Stimulated activated CD4-positive, alpha-beta T cell treated with anti-CD3 and anti-CD28 coated beads, Interleukin-15, amount 100 ng/mL, for 48 hours (primary cell): ENCODE results near the gene HDAC8.
"Not testable (repeated sequence)": the region's sequence is repeated elsewhere in the genome, so short reads cannot be mapped to it uniquely, and the experiment has no call there.

Source experiments
- DNase-seq, 2 donors: peaks; one replicate each; pipeline ENCODE4 v3.0.0-alpha.2; 2020; ENCODE audit warnings: low read depth in 2 of 2

Gene HDAC8

DNA sequence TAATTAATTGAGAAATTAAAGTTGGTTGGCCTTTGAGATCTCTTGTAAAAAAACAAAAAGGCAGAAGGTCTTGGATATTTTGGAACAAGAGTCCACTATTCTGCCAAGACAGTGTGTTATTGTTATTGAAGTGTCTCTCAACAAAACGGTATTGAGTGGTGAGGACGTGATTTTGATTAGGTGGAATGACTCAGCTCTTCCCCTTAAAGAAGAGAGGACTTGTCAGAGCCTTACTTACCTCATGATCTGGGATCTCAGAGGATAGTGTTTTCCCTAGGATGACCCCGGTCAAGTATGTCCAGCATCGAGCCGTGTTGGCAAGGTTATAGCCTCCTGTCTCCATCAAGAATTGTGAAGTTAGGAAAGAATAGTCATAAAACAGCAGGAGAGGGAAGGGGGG is 110.9 kb downstream of the HDAC8 start:
- no peak for DNase-seq

DNA sequence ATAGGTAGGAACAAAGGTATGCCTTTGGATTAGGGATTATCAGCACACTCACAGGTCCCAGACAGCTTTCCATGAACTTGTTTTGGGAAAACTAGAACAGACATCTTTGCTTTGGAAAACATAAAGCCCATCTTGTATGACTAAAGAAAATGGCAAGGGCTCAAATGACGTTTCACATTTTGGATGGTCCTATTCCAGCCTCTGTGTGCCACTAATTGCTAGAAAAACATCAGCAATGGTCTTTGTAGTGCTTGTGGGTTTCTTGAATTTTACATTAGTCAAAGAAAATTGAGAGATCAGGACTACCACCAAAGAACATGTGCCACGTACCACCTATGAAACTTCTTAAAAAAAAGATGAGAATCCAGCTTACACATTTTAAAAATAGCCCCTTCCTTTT is 111.4 kb downstream of the HDAC8 start:
- DNase-seq = no peak

DNA sequence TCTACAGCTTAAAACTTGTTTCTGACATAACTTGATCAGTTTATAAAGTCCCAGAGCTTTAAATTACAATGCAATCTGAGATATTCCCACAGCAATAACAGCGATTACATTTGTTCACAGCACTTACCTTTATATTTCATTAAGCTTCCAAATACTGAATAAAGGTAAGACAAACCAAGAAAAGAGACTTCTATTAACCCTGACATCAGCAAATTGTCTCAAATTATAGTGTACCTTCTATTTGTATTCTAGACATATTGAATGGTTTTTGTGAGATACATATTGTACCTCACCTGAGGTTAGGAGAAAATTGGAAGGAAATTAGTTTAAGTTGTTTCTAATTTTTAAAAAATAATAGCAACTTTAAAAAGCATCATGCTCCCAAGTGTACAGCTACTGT is 111.9 kb downstream of the HDAC8 start:
- DNase-seq = no peak

DNA sequence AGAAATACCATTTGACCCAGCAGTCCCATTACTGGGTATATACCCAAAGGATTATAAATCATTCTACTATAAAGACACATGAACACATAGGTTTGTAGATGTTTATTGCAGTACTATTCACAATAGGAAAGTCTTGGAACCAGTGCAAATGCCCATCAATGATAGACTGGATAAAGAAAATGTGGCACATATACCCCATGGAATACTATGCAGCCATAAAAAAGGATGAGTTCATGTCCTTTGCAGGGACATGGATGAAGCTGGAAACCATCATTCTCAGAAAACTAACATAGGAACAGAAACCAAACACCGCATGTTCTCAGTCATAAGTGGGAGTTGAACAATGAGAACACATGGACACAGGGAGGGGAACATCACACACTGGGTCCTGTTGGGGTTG is 123.6 kb downstream of the HDAC8 start:
- not testable (repeated sequence) for DNase-seq

DNA sequence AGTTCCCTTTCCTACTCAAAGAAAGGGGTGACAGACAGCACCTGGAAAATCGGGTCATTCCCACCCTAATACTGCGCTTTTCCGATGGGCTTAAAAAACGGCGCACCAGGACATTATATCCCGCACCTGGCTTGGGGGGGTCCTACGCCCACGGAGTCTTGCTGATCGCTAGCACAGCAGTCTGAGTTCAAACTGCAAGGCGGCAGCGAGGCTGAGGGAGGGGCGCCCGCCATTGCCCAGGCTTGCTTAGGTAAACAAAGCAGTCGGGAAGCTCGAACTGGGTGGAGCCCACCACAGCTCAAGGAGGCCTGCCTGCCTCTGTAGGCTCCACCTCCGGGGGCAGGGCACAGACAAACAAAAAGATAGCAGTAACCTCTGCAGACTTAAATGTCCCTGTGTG is 131.9 kb downstream of the HDAC8 start:
- DNase-seq = not testable (repeated sequence)

DNA sequence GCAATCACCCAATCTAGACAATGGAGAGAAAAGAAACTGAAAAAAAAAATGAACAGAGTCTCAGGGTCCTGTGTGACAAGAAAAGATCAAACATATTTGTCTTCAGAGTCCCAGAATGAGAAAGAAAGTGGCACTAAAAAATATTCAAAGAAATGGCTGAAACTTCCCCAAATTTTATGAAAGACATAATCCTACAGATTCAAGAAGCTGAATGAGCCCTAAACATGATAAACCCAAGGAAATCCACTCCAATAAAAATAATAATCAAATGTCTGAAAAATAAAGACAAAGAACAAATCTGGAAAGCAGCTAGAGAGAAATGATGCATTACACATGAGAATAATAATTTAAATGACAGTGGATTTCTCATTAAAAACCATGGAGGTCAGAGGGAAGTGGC is 136.6 kb downstream of the HDAC8 start:
- no peak for DNase-seq

DNA sequence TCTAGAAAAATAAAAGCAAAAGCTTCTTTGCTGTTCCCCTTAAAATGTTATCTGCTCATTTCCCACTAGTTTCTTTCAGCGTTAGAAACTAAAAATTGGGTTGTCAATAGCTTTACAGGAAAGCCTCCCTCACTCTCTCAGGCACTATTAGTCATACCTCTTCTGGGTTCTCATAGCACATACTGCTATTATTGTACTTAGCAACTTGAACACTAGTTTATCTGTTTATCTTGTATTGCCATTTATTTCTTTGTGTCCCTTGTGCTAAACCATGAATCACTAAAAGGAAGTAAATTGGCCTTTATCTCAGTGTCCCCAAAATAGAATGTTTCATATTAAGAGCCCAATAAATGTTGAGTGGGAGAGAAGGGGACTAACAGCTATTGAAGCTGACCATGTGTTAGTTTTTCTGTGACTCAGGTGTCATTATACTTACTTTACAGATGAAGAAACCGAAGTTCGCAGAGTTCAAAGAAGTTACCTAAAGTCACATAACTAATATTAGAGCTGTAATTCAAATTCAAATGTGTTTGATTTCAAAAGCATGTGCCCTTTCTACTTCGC is 142.2 kb downstream of the HDAC8 start:
- no peak for DNase-seq

DNA sequence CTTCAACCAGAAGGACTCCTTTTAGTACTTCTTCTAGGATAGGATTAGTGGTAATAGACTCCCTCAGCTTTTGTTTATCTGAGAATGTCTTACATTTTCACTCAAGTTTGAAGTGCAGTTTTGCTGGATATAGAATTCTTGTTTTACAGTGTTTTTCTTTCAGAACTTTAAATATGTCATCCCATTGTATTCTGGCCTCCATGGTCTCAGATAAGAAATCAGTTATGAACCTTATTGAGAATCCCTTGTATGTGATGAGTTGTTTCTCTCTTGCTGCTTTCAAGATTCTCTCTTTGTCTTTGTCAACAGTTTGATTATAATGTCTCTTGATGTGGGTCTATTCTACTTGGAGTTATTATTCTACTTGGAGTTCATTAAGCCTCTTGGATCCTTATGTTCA is 150.8 kb downstream of the HDAC8 start:
- no peak for DNase-seq

DNA sequence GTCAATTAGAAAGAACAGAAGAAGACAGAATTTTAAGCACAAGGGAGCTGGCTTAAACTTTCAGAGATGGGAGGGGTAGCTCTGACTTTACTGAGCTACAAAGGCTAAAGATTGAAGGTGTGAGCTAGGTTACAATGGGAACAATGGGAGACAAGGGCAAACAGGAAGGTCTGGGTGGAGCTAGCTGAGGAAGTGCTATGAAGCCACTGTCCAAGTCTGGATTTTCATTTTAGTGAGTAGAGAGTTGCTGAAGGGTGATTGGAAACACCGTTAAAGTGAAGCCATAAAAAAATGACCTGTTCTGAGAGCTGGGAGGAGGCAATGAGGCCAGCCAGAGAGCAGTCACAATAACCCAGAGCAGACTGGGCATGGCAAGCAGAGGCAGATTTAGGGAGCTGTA is 162.7 kb downstream of the HDAC8 start:
- no peak for DNase-seq

DNA sequence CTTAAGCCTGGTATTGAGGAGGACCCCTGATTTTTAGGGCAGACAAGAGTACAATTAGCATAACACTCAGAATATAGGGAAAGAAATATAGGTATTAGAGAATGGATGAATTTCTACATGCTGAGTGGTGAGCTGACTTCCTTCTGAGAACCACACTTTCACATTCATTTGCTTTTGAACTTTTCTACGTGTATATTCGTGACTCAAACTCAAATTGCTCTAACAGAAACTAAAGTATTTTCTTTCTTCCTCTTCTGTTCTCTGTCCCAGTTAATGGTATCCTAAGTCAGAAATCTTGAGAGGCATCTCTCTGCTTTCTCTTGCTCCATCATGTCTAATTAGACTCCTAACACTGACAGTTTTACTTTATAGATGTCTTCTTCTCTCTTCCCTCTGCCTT is 163.8 kb downstream of the HDAC8 start:
- no peak for DNase-seq

DNA sequence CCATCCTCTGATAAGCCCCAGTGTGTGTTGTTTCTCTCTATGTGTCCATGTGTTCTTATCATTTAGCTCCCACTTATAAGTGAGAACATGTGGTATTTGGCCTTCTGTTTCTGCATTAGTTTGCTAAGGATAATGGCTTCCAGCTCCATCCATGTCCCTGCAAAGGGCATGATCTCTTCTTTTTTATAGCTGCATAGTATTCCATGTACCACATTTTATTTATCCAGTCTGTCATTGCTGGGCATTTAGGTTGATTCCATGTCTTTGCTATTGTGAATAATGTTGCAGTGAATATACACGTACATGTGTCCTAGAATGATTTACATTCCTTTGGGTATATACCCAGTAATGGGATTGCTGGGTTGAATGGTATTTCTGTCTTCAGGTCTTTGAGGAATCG is 167.5 kb downstream of the HDAC8 start:
- DNase-seq = not testable (repeated sequence)

DNA sequence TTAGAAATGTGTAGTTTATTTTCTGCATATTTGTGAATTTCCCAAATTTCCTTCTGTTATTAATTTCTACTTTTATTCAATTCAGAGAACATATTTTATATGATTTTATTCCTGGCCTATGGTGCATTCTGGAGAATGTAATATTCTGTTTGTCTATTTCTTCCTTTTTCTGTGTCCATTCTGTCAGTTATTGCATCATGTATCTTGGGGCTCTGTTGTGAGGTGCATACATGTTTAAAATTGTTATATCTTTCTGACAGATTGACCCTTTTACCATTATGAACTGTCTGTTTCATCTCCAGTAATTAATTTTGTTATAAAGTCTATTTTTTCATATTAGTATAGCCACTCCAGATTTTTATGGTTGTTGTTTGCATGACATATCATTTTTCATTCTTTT is 170.0 kb downstream of the HDAC8 start:
- no peak for DNase-seq

DNA sequence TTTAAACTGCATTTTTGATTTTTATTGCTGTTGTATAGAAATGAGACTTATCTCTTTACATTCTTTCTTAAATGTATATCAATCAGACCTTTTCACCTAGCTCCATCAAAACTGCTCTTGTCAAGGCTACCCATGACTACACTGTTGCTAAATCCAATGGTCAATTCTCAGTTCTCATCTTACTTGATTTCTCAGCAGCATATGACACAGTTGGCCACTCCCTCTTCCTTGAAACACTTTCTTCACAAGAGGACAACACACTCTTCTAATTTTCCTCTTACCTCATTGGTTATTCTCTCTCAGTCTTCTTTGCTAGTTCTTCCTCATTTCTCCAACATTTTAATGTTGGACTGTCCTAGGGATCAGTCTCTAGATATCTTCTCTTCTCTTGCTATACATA is 172.8 kb downstream of the HDAC8 start:
- no peak for DNase-seq

DNA sequence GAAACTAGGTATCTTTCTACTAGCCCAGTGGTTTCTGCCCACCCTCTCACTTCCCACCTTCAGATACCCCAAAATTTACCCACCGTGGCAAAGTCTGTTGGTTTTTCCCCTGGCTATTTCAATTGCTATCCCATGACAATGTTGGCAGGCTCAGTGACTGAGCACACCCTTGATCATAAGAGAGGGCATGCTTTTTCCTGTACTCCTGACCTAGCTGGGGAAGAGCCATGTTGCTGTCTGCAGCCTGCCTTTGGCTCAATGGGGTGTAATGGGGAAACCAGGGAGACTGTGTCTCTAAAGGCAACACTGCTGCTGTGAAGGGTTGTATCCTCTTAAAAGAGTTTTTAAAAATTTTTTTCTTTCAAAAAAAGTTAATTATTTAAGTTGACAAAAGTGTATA is 176.5 kb downstream of the HDAC8 start:
- no peak for DNase-seq

DNA sequence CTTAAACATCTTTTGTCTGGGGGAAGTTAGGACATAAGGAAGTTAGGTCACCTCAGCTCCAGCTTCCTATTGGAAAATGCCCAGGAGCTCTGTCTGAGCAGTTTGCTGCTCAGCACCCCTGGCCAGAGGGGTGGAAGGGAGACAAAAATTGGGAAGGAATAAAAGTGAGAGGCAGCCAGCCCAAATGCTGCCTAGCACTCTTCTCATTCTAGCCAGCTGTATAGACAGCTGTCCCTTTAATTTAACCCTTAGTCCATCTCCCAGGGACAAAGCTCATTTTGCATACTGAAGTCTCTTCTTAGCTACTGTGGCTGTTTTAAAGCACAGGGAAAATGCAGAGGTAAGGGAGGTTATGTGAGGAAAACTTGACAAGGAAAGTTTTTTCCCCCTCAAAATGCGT is 177.4 kb downstream of the HDAC8 start:
- no peak for DNase-seq

DNA sequence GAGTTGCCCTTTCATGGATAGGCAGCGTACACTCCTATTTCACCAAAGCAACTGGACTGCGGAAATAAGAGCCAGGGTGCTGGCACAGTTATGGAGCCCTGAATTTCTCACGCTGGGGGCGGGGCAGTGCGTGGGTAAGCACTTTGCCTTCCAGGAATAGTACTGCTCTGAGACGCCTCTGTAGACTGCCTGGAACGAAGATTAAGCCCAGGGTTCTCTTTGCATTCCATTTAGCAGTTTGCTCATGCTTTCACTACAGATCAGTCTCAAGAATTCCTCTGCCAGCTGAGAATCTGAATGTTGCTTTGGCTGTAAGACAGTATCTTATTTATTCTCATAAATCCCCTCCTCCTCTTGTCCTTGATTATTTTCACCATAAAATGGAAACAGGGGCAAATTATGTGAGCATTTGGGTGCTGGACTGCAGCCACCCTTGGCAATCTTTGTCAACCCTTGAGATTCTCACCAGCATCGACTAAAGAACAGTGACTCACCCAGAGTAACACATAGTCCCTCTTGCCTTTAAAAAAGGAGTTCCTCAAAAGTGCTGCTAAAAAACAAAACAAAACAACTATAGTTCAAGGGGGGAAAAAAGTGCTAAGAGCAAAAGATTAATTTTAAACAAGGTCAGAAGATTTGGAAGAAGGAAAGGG is 178.0 kb downstream of the HDAC8 start:
- DNase-seq = no peak

DNA sequence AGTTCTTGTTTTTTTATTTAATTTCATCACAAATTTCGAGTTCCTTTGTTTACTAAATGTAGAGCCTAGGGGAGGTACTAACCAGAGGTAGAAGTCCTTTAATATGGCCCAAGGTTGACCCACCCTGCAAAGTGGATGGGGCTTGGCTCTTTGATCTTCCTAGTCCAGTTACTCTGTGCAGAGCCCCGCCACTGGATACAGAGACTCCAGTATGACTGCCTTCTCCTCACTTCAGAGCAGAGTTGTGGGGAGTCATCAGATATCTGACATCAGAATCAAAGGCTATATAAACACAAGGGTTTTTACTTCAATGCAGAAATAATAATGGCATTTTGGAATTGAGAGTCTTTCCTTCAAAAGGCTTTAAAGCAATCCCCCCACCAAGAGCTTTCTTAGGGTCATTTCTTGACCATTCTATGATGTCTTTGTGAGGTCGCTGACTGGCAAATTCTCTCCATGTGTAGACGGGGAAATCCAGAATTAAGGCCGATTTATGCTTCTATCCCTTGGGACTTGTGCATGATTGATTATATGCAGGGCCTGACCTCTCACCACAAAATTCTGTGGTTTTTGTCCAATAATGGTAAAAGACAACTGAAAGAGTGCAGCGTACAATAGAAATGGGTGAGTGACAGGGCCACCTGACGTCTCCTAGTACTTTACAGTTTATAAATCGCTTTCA is 178.7 kb downstream of the HDAC8 start:
- no peak for DNase-seq

DNA sequence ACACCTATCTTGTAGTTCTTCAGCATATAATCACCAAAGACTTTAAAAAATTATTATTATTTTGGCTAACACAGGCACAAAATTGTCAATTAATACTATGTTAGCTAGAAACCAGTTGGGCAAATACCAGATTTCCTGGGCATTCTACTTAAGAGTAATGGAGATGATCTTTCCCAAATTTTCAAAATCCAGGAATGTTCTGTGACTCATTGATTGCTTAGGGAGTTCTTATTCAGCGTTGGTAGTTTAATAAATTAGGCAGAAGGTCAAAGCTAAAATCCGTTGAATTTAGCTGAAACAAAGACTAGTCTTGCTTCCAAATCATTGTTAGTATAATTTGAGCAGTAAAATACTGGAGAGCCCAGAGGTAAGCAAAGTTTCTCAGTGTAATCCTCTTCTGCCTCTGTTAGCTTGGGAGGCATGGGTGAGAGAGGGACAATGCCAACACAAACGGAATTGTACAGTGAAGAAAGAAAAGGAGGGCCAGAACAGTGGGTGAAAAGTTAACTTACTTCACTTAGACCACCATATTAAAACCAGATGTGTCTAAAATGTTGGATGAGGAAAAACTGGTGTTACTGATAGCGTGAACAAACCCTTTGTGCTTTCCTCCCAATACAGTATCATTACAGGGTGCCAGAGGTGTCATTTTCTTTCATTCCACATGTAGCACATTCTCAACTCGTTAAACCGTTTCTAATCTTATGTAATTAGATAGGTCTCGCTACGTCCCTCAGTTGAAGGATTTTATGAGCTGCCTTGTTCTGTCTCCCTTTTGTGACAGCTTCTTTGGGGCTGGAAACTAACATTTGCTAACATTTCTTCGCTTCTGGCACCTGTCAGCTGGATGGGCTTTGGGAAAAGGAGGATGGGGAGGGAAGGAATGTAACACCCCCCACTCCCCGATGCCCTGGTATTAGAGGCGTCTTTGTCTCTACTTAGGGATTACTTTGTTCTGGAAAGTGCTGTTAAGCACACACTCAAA is 179.5 kb downstream of the HDAC8 start:
- no peak for DNase-seq

DNA sequence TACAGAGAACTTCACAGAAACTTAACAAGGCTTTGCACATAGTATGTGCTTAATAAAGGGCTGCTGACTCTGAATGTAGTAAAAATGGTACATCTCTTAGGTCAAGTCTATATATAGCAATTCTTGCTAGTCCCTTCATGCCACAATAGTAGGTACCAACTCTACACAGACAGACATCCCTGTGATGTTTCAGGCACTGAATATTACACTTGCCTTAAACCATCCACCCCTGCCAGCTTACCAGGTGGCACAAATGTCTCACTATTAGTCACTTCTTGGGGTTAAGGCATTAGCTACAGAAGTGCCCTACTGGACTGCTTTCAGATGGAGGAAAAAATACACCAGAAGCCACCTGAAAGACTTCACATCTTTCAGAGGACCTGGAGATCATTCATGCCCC is 180.6 kb downstream of the HDAC8 start:
- no peak for DNase-seq

DNA sequence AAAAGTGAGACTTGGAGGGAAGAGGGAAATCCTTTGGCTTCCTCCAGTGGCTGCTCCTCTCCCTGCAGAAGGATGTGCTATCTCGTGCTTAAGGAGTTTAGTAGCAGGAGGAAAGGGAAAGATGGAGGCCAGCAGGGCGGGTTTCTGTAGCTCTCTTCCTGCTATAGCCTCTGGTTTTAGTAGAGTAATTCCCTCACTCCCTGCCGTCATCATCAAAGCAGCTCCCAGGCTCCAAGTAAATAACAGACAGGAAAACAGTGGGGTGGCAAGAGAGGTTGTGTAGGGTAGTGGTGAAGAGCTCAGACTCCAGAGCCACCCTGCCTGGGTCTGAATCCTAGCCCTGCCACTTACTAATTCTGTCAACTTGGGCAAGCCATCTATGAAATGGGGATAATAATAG is 185.4 kb downstream of the HDAC8 start:
- DNase-seq = no peak

DNA sequence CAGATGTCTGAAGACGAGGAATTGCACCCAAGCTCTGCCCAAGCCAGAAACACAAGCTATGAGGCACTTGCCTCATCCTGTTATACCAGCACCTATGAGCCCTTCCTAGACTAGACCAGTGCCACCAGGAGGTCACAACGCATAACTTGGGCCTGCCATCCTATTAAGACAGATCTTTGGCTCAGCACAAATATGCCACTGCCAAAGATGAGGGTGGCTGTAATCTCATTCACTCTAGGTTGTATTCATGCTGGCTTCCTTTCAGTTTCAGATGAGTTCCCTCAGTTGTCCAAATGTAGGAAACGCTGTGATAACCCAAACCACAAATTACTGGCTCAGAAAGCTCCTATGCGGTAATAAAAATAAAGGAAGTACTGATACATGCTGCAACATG is 190.4 kb downstream of the HDAC8 start:
- DNase-seq = no peak

DNA sequence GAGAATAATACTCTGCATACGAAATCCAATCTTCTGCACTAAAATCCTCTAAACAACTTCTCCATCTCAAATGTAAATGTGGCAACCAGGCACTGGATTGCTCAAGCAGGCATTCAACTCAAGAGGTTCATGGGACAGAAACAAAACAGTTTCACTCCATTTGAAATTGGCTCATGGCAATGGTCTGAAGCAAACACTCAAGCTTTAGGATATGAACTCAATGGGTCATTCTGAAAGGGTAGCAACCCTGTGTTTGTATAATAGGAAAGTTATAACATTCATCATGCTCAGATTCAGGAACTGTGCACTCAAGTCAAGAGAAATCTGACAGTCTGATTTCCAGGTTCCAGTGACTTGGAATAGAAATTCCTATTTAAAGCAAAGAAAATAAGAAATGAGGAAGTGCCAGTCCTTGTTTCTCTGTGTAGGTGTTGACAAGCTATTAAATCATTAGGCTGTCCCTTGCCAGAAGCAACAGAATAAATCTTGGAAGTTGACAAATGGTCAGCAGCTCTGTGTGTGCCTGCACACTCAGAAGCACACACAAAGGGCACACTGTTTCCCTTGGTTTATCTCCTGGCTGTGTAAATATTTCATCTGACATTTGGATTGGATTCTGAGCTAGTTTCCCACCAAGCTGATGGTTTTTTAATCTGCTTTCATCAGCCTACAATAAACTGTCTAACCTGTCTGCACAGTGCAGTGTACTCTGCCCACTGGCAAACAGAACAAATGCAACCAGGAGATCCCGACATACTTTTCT is 191.0 kb downstream of the HDAC8 start:
- no peak for DNase-seq
